Pulmonary artery endothelial cell (primary cell): ENCODE data around the gene TKFC. TPM values are rescaled to one million over a fixed set of nuclear protein-coding genes. Genes with fewer than 3 reads are reported as not detected.
A peak's percentile ranks its signal among the peaks of the same experiment; 100 is the strongest.

Source experiments
- DNase-seq: peaks from one replicate; pipeline ENCODE4 v3.0.0-alpha.2; 2011; ENCODE audit warnings: low read depth, low spot score
- total RNA-seq: library from RNA; depleted of rRNA; stranded (reverse); fragments of >200 nt; gene quantifications from 2 replicates; pipeline ENCODE4 v1.2.3, GENCODE V29; 2014

TKFC gene
- total RNA-seq = 13.6 and 20.4 TPM in 2 replicates

GRCh38 chr11:61332797-61333549 is at the start of gene TKFC, which contains the start of gene DDB1:
Gene TKFC (plus strand): TSS chr11:61333228. CDS start chr11:61334729, 1,501 bp downstream.
Gene DDB1 (minus strand): TSS chr11:61333105. CDS start chr11:61332968, 137 bp downstream.
- peak; percentile 62 for DNase-seq

DNA sequence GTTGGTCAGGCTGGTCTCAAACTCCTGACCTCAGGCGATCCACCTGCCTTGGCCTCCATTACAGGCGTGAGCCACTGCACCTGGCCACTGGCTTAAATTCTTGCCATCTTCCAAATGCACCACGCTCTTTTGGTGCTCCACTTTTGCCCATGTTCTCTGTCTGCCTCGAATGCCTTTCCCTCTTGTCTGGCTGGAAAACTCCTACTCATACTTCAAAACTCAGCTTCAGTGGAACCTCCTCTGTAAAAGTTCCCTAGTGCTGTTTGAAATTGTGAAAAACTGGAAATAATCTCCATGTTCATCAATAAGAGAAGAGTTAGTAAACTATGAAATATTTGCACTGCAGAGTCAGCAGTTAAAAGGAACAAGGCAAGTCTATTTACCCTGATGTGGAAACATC is 49.4 kb upstream of the TKFC start:
- DNase-seq = no peak

DNA sequence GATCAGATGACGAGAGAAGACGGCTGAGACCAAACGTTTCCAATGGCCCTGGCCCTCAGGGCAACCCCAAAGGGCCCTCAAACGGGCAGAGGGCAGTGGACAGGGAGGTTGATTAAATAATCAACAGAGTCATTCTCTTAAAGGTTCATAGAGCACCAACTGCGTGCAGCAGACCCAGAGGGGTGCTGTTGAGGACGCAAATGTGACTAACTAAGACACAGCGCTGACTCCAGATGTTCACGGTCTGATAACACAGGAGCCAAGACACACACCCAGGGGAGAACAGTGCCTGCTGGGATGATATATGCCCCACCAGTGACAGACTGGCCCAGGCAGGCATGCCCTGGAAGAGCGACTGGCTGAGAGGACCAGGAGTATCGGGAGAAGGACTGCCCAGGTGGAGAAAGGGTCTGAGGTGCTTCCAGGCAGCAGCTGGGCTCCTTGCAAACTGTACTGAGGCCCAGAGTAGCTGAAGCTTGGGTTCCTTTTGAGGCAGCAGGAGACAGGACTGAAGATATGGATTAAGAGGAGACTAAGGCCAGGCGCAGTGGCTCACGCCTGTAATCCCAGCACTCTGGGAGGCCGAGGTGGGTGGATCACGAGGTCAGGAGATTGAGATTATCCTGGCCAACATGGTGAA is 45.6 kb upstream of the TKFC start:
- DNase-seq = no peak

DNA sequence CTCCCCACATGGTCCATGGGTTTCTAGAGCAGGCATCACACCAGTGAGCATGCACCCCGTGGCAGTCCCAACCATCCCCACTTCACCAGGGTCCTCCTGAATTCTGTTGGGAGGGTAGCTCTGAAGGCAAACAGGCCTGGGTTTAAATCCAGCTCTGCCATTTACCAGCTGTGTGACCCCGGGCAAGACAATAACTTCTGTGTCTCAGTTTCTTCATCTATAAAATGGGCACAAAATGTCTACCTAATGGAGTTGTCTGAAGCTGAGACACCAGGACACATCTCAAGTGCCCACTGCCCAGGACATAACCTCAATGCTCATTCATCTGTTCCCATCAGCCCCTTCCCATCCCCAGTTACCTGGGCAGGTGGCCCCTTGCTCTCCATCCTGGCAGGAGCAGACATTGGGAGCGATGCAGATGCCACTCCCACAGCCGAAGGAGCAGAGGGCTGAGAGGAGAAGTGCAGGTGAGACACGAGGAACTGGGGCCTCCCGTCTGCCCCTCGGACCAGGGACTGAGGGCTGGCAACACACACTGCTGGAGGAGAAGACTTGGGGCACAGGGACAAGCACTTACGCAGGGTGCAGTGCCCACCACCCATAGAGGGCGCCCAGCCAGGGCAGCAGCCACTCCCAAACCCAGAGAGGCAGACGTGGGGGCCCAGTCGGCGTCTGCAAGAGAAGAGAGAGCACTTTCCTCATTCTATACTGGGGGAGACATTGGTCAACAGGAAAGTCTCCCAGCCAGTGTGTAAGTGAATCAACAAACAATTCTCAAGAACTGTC is 41.9 kb upstream of the TKFC start:
- DNase-seq = no peak

DNA sequence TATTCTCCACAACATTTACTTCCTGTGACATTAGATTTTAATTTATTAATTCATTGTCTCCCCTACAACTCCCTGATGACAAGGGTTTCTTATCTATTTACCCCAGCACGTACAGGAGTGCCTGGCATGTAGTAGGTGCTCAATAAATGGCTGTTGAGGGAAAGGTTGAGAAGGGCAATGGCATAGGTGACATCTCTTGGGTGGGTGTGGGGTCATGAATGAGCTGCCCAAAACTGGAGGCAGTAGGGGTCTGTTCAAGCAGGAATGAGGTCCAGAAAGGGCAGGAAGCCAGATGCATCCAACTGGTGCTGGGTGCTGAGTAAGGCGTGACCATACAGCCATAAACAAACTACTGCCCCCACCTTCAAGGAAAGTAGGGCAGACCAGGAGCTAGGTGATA is 40.7 kb upstream of the TKFC start:
- no peak for DNase-seq

DNA sequence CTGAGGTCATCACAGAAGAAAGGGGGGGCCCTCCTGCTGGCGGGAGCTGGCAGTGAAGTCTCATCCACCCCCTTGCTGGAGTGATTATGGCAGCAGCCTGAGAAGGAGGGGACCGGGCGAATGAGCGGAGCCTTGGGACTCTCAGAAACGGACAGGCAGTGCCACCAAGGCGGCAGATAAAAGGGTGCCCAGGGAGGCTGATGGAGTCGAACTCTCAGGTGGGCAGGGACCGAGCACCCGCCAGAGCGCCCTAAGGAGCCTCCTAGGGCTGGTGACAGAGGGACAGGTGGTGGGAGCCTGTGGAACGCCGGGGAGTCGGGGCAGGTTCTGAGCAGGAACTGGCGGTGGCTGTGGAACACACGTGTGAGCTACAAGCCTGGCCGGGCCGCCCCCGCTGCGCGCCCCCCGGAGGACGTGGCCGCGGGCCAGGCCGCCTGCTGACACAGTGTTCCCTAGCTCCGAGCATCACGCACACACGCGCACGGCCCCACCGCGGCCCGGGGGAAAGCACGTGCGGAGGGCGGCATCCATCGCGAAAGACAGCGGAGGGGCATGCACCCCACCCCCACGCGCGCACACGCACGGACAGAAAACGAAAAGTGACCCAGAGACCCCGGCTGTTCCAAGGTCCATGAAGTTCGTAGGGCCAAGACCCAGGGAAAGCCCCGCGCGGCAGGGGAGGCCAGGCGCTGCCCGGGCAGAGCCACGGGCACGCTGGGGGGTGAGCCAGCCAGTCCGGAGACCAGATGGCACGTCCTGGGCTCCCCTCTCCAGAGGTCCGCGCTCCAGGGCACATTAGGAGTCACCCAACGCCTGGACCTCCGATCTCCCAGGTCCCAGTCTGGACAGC is 38.9 kb upstream of the TKFC start:
- DNase-seq = no peak

DNA sequence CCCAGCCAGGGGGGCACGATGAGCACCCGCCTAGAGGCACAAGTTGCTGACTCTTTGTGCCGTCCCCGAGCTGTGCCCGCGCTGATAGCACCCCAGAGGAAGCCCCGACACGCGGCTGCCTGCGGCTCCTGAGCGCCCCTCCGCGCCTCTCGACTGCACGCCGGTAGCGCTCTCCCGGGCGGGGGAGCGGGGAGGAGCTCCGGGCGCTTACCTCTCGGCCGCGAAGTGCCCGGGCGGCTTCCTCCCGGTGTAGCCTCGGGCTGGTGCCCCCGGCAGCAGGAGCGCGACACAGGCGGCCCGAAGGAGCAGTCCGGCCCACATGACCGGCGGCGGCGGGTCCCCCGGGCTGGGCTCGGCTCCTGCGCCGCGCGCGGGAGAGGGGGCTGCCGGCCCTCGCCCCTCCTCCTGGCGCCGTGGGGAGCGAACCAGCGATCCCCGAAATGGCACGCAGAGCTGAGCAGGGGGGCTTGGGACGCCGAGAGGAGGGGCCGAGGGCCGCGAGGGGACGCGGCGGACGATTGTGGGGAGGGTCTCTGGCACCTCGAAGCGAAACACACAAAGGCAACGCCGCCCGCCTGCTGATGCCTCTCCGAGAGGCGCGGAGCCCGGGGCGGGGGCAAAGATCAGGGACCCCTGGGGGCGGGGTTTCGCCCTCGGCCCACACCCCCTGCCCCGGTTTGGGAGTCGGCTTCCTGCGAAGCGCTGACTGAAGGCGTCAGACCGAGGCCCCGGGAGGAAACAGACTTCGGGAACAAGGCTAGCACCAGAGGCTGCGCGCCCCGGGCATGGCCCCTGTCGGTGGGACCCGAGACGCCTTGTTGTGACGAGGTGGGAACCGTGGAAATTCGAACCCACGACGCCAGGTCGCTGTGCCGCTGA is 38.1 kb upstream of the TKFC start, which contains the start of gene VWCE:
Gene VWCE (minus strand): TSS at position 600 of the 879 bp plus-strand sequence. CDS start 279 bp downstream, at position 321.
- DNase-seq = no peak

- no peak for DNase-seq
These were observed 37.5 kb upstream of the TKFC start for GRCh38 chr11:61295596-61295926.

DNA sequence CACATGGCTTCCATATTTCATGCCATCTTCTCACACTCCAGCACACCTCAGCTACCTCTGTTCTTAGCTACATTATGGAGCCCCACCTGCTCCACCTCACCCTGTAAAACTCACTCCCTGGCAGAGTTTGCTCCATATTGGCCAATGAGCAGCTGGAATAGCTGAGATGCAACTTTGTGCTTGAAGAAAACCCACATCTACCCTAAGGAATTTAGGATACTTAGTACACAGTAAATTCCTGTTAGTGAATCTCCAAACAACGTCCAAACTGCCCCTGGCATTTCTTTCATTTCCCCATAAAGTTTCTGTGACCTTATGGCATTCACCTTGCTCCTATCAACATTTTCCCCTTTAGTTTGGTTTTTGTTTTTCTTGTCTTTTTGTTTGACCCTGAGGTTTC is 35.7 kb upstream of the TKFC start:
- DNase-seq = no peak

GRCh38 chr11:61297746-61298145 is 35.3 kb upstream of the TKFC start:
- DNase-seq = peak; percentile 84

DNA sequence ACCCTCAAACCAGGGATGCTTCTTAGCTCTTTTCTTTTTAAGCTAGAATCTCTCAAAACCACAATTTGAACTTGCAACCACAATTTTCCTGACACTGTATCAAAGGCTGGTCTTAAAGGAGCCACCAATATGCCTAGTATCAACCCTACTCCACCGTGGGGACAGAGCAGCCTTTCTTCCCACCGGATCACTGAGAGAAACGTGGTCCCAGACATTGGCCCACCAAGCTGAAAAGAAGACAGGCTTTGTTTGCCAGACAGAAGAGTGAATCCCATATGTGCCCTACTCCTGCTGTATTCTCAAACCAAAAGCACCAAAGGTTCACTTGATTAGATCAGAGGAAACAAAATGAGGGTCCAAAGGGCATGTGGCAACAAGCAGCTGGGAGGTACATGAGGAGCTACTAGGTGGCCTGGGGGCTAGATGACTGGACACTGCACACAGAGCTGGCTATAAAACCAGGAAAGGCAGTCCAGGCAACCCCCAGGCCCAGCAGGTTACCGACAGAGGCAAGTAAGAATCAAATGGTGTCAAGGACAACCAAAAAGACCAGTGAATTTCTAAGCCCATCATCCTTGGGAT is 34.3 kb upstream of the TKFC start:
- DNase-seq = no peak

DNA sequence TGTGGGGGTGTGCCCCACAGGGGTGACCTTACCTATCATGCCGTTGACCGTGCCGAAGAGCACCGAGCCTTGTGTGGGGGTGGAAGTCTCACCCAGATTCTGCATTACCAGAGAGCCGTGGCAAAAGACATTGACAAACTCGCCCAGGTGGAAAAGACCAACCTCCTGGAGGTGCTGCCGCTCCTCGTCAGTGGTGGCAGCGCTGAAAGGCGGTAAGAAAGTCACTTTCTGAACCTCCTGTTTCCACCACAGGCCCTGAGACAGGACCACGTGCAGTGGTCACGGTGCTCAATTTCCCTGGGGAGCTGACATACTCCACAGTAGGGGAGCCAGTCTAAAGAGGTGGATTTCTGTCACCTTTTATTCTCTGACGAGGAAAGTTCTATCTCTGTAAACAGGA is 30.5 kb upstream of the TKFC start:
- DNase-seq = no peak

GRCh38 chr11:61303725-61304124 is 29.3 kb upstream of the TKFC start:
- DNase-seq = no peak

GRCh38 chr11:61305417-61305816 is 27.6 kb upstream of the TKFC start:
- DNase-seq = no peak

GRCh38 chr11:61306221-61306620 is 26.8 kb upstream of the TKFC start:
- DNase-seq = no peak

DNA sequence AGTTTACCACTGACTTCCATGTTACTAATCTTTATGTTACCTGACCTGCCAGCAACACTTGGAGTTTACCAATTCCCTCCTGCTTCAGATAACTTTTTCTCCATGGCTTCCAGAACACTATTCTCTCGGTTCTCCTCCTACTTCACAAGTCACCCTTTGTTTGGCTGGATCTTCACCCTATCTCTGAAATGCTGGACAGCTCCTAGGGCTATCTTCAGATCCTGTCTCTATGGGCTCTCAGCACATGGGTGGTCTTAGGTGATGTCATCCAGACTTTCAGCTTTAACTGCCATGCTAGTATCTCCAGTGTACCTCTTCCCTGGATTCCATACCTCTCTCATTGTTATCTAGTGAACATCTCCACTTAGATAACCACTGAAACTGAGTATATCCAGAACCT is 25.7 kb upstream of the TKFC start:
- DNase-seq = no peak

- DNase-seq = no peak
These were observed 23.9 kb upstream of the TKFC start for GRCh38 chr11:61309141-61309540.

GRCh38 chr11:61309739-61310138 is 23.3 kb upstream of the TKFC start:
- no peak for DNase-seq

DNA sequence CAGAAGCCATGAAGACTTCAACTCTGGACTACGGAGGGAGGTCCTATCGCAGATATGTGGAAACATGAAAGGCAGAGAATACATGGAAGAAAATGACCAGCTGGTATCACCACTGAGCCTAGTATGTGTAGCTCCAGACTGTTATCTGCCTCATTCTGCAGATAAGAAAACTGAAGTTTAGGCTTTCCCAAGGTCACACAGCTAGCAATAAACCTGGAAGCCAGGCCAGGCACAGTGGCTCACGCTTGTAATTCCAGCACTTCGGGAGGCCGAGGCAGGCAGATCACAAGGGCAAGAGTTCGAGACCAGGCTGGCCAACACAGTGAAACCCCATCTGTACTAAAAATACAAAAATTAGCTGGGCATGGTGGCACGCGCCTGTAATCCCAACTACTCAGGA is 22.3 kb upstream of the TKFC start:
- no peak for DNase-seq

DNA sequence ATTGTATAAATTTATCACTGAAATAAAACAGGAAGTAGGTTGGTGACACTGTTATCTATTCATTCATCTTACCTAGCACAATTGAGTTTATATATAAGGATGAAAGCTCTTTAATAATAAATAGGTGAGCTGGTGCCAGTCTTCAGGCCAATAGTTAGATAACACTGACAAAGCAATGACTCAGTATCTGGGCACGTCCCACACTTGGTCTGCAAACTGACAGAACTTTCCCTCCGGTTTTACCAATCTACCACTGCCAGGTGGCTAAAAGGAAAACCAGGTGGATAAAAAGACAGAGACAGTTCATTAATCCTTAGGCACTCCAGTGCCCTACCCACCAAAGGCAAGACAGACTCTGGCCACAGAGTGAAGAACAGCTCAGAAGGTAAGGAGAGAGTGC is 17.8 kb upstream of the TKFC start:
- DNase-seq = no peak
